ENCODE data around the gene DNAL1. TPM values are rescaled to one million over a fixed set of nuclear protein-coding genes. Genes with fewer than 3 reads are reported as not detected.

The DNAL1 gene
- total and polyA plus RNA-seq, 3 experiments from 2014 or later, result 5.8 to 10.9 (median 8.1) TPM

- peaks cover 74% of the 10 kb centered on the region for H3K36me3 ChIP-seq (ENCODE audit: insufficient read depth, low read length)
- CTCF ChIA-PET, result interaction anchor here (1.0 to 13.3 kb wide), 5 partner anchors 10 to 130 kb away, joined by 3 to 208 read pairs (median 3); partner anchors contain the start of gene ACOT4
- no peak overlapping the region for H3K4me3 Mint-ChIP-seq
- H3K27me3 Mint-ChIP-seq, result no peaks in the 10 kb centered on the region
- peak overlapping the region in 5 of 8 donors; percentile 17 to 89 (median 37) for H3K27ac Mint-ChIP-seq
- H3K27ac ChIP-seq (ENCODE audit: low read depth, low read length), result no peak overlapping the region
- peaks cover 6 to 92% (median 23%) of the 10 kb centered on the region in 3 donors for H3K36me3 Mint-ChIP-seq
- H3K9me3 ChIP-seq (ENCODE audit: low read length), result no peaks in the 10 kb centered on the region
- H3K4me1 ChIP-seq (ENCODE audit: insufficient read depth, low read length), result no peaks in the 10 kb centered on the region
- no peak overlapping the region for H3K4me3 ChIP-seq (ENCODE audit: low read length)
- H3K9me3 Mint-ChIP-seq, result no peaks in the 10 kb centered on the region
- no peak for DNase-seq
- POLR2A ChIA-PET, result interaction anchor here (0.8 kb wide), 2 partner anchors 9 to 61 kb away, joined by 3 read pairs; no protein-coding TSS in a partner anchor
- peaks cover 3 to 19% (median 10%) of the 10 kb centered on the region in 3 donors for H3K4me1 Mint-ChIP-seq
- no peaks in the 10 kb centered on the region for H3K27me3 ChIP-seq (ENCODE audit: insufficient read depth, low read length, poor library complexity, severe bottlenecking)
These were observed 77.8 kb downstream of the DNAL1 start for GRCh38 chr14:73722581-73722980.

GRCh38 chr14:73723406-73723796, 78.6 kb downstream of the DNAL1 start:
- POLR2A ChIA-PET, result interaction anchor here (0.8 kb wide), 1 partner anchor 61 kb away, joined by 3 read pairs; no protein-coding TSS in a partner anchor
- H3K9me3 ChIP-seq (ENCODE audit: low read length), result no peaks in the 10 kb centered on the region
- Mint-ChIP-seq H3K4me3 (peak overlapping the region in 1 of 7 donors; percentile 25), H3K9me3 (no peaks in the 10 kb centered on the region), H3K27me3 (no peaks in the 10 kb centered on the region), H3K4me1 (peaks cover 3 to 24% (median 10%) of the 10 kb centered on the region in 3 donors), H3K27ac (peak overlapping the region; percentile 21 to 94 (median 83)), H3K36me3 (peaks cover 6 to 92% (median 25%) of the 10 kb centered on the region in 3 donors)
- CTCF ChIA-PET, result interaction anchor here (1.3 to 13.3 kb wide), 5 partner anchors 11 to 131 kb away, joined by 3 to 208 read pairs (median 4); partner anchors contain the start of gene ACOT4
- H3K36me3 ChIP-seq (ENCODE audit: insufficient read depth, low read length), result peaks cover 75% of the 10 kb centered on the region
- H3K27me3 ChIP-seq (ENCODE audit: insufficient read depth, low read length, poor library complexity, severe bottlenecking), result no peaks in the 10 kb centered on the region
- no peak overlapping the region for H3K4me3 ChIP-seq (ENCODE audit: low read length)
- DNase-seq, result no peak
- no peak overlapping the region for H3K27ac ChIP-seq (ENCODE audit: low read depth, low read length)
- H3K4me1 ChIP-seq (ENCODE audit: insufficient read depth, low read length), result peaks cover under 1% of the 10 kb centered on the region

- no peaks in the 10 kb centered on the region for H3K9me3 Mint-ChIP-seq
- peak overlapping the region; percentile 80 to 94 (median 87) for H3K27ac Mint-ChIP-seq
- CTCF ChIA-PET, result interaction anchor here (1.4 to 13.3 kb wide), 4 partner anchors 12 to 132 kb away, joined by 3 to 208 read pairs (median 4); partner anchors contain the start of gene ACOT4
These were observed 79.2 kb downstream of the DNAL1 start for GRCh38 chr14:73723797-73724661.

GRCh38 chr14:73724696-73725095, 79.9 kb downstream of the DNAL1 start:
- H3K4me1 ChIP-seq (ENCODE audit: insufficient read depth, low read length), result peaks cover 9% of the 10 kb centered on the region
- H3K4me3 ChIP-seq (ENCODE audit: low read length), result no peak overlapping the region
- peaks cover 79% of the 10 kb centered on the region for H3K36me3 ChIP-seq (ENCODE audit: insufficient read depth, low read length)
- no peaks in the 10 kb centered on the region for H3K27me3 ChIP-seq (ENCODE audit: insufficient read depth, low read length, poor library complexity, severe bottlenecking)
- H3K9me3 Mint-ChIP-seq, result no peaks in the 10 kb centered on the region
- H3K27me3 Mint-ChIP-seq, result no peaks in the 10 kb centered on the region
- H3K27ac Mint-ChIP-seq, result peak overlapping the region in 7 of 8 donors; percentile 53 to 93 (median 82)
- no peak overlapping the region for H3K27ac ChIP-seq (ENCODE audit: low read depth, low read length)
- no peak for DNase-seq
- ChIA-PET CTCF (interaction anchor here (0.9 to 13.3 kb wide), 2 partner anchors 30 to 77 kb away, joined by 3 to 208 read pairs; a partner anchor contains a TSS), POLR2A (no interaction called here)
- H3K9me3 ChIP-seq (ENCODE audit: low read length), result no peaks in the 10 kb centered on the region
- peaks cover 10 to 35% (median 22%) of the 10 kb centered on the region in 3 donors for H3K4me1 Mint-ChIP-seq
- H3K4me3 Mint-ChIP-seq, result peak overlapping the region in 1 of 7 donors; percentile 44
- H3K36me3 Mint-ChIP-seq, result peaks cover 6 to 94% (median 25%) of the 10 kb centered on the region in 3 donors

More at GRCh38 chr14:73723797-73724661, 79.2 kb downstream of the DNAL1 start:
- no peaks in the 10 kb centered on the region for H3K27me3 Mint-ChIP-seq
- Histone ChIP-seq H3K4me3 (ENCODE audit: low read length) (no peak overlapping the region), H3K9me3 (ENCODE audit: low read length) (no peaks in the 10 kb centered on the region), H3K4me1 (ENCODE audit: insufficient read depth, low read length) (peaks cover 7% of the 10 kb centered on the region), H3K27me3 (ENCODE audit: insufficient read depth, low read length, poor library complexity, severe bottlenecking) (no peaks in the 10 kb centered on the region), H3K36me3 (ENCODE audit: insufficient read depth, low read length) (peaks cover 77% of the 10 kb centered on the region), H3K27ac (ENCODE audit: low read depth, low read length) (no peak overlapping the region)
- DNase-seq, result no peak
- POLR2A ChIA-PET, result no interaction called here
- H3K4me1 Mint-ChIP-seq, result peaks cover 9 to 30% (median 16%) of the 10 kb centered on the region in 3 donors
- H3K4me3 Mint-ChIP-seq, result peak overlapping the region in 2 of 7 donors; percentile 25 to 44
- peaks cover 6 to 94% (median 25%) of the 10 kb centered on the region in 3 donors for H3K36me3 Mint-ChIP-seq

GRCh38 chr14:73725116-73726024, 80.6 kb downstream of the DNAL1 start:
- POLR2A ChIA-PET, result no interaction called here

GRCh38 chr14:73726025-73726961, 81.5 kb downstream of the DNAL1 start:
- no peak for DNase-seq
- no peaks in the 10 kb centered on the region for H3K9me3 Mint-ChIP-seq
- no peak overlapping the region for H3K4me3 Mint-ChIP-seq
- peaks cover 6 to 93% (median 24%) of the 10 kb centered on the region in 3 donors for H3K36me3 Mint-ChIP-seq
- Histone ChIP-seq H3K27ac (ENCODE audit: low read depth, low read length) (peak overlapping the region; percentile 35), H3K4me1 (ENCODE audit: insufficient read depth, low read length) (peaks cover 9% of the 10 kb centered on the region), H3K36me3 (ENCODE audit: insufficient read depth, low read length) (peaks cover 75% of the 10 kb centered on the region), H3K9me3 (ENCODE audit: low read length) (no peaks in the 10 kb centered on the region), H3K27me3 (ENCODE audit: insufficient read depth, low read length, poor library complexity, severe bottlenecking) (no peaks in the 10 kb centered on the region), H3K4me3 (ENCODE audit: low read length) (no peak overlapping the region)
- H3K27ac Mint-ChIP-seq, result peak overlapping the region in 6 of 8 donors; percentile 42 to 78 (median 51)
- ChIA-PET CTCF (interaction anchor here (1.2 to 13.3 kb wide), 5 partner anchors 13 to 104 kb away, joined by 3 to 208 read pairs (median 26); partner anchors contain the start of gene PNMA1), POLR2A (no interaction called here)
- no peaks in the 10 kb centered on the region for H3K27me3 Mint-ChIP-seq
- H3K4me1 Mint-ChIP-seq, result peaks cover 10 to 43% (median 26%) of the 10 kb centered on the region in 3 donors

More at GRCh38 chr14:73725116-73726024, 80.6 kb downstream of the DNAL1 start:
- Mint-ChIP-seq H3K4me3 (no peak overlapping the region), H3K9me3 (no peaks in the 10 kb centered on the region), H3K27me3 (no peaks in the 10 kb centered on the region), H3K4me1 (peaks cover 10 to 42% (median 25%) of the 10 kb centered on the region in 3 donors), H3K36me3 (peaks cover 6 to 94% (median 23%) of the 10 kb centered on the region in 3 donors), H3K27ac (peak overlapping the region in 7 of 8 donors; percentile 22 to 93 (median 77))
- no peak overlapping the region for H3K27ac ChIP-seq (ENCODE audit: low read depth, low read length)
- H3K36me3 ChIP-seq (ENCODE audit: insufficient read depth, low read length), result peaks cover 79% of the 10 kb centered on the region
- no peak overlapping the region for H3K4me3 ChIP-seq (ENCODE audit: low read length)
- H3K9me3 ChIP-seq (ENCODE audit: low read length), result no peaks in the 10 kb centered on the region
- no peak for DNase-seq
- CTCF ChIA-PET, result interaction anchor here (0.9 to 13.3 kb wide), 2 partner anchors 29 to 76 kb away, joined by 3 to 208 read pairs; a partner anchor contains a TSS
- no peaks in the 10 kb centered on the region for H3K27me3 ChIP-seq (ENCODE audit: insufficient read depth, low read length, poor library complexity, severe bottlenecking)
- peaks cover 9% of the 10 kb centered on the region for H3K4me1 ChIP-seq (ENCODE audit: insufficient read depth, low read length)
